GM18508 (cell line): ENCODE results near the gene BGN.

Source experiments
- ATAC-seq: cut with Tn5 transposase; IDR thresholded peaks from one replicate; pipeline ENCODE4 v1.9.1; 2021; ENCODE audit warnings: moderate number of reproducible peaks; ENCODE audit not compliant: insufficient read depth, unreplicated experiment

The BGN gene

GRCh38 chrX:153494541-153495361 lies at the start of gene BGN:
BGN (plus strand) TSS chrX:153494980; CDS start chrX:153504632, 9,652 bp downstream.
- ATAC-seq = no peak

- no peak for ATAC-seq
Measured at GRCh38 chrX:153445106-153445855, 49.5 kb upstream of the BGN start.

GRCh38 chrX:153445856-153446635 lies 48.7 kb upstream of the BGN start, which contains the start of gene TREX2:
TREX2 (minus strand) TSS chrX:153446056; CDS start chrX:153445430, 626 bp downstream.
- ATAC-seq = no peak

GRCh38 chrX:153446636-153446936 lies 48.2 kb upstream of the BGN start:
- ATAC-seq = no peak

- ATAC-seq = no peak
Measured at GRCh38 chrX:153446950-153447580, 47.7 kb upstream of the BGN start.

- ATAC-seq = no peak
Measured at GRCh38 chrX:153447581-153447960, 47.2 kb upstream of the BGN start.

- ATAC-seq = no peak
Measured at GRCh38 chrX:153448556-153449367, 46.0 kb upstream of the BGN start.

- no peak for ATAC-seq
Measured at GRCh38 chrX:153449368-153450113, 45.2 kb upstream of the BGN start.

GRCh38 chrX:153450114-153450948 lies 44.4 kb upstream of the BGN start:
- ATAC-seq = no peak

- ATAC-seq = no peak
Measured at GRCh38 chrX:153450949-153451277, 43.9 kb upstream of the BGN start.

GRCh38 chrX:153454901-153455550 lies 39.8 kb upstream of the BGN start:
- ATAC-seq = no peak

- no peak for ATAC-seq
Measured at GRCh38 chrX:153455571-153455970, 39.2 kb upstream of the BGN start.

GRCh38 chrX:153456161-153456560 lies 38.6 kb upstream of the BGN start:
- no peak for ATAC-seq

- ATAC-seq = no peak
Measured at GRCh38 chrX:153456704-153457103, 38.1 kb upstream of the BGN start.

GRCh38 chrX:153457136-153457825 lies 37.5 kb upstream of the BGN start:
- no peak for ATAC-seq

GRCh38 chrX:153457827-153458466 lies 36.8 kb upstream of the BGN start:
- no peak for ATAC-seq

GRCh38 chrX:153458476-153458875 lies 36.3 kb upstream of the BGN start:
- ATAC-seq = no peak
